Keratinocyte (primary cell): ENCODE results near the gene ANKRD9. TPM values are rescaled to one million over a fixed set of nuclear protein-coding genes. Genes with fewer than 3 reads are reported as not detected.

Source experiments
- DNase-seq: peaks from one replicate; pipeline ENCODE4 v3.0.0-alpha.2; 2011; ENCODE audit warnings: low read depth, missing footprints, low spot score
- FAIRE-seq: peaks from 2 replicates; lab custom pipeline; 2011; peaks lifted over from hg19 to GRCh38; lab: Jason Lieb, UNC
- H2AFZ ChIP-seq: 2 replicates; pipeline ENCODE4 v1.6.0; 2012; ENCODE audit warnings: low read length, control low read depth, inconsistent platforms; ENCODE audit not compliant: control insufficient read depth
- H3K27ac ChIP-seq: 2 replicates; pipeline ENCODE4 v1.5.1; 2011; ENCODE audit warnings: low read length; ENCODE audit not compliant: control insufficient read depth, insufficient read depth
- H3K27me3 ChIP-seq: 3 replicates; pipeline ENCODE4 v1.6.0; 2011; ENCODE audit warnings: low read length; ENCODE audit not compliant: control insufficient read depth, insufficient read depth; ENCODE audit errors: extremely low read depth
- H3K36me3 ChIP-seq, 2 experiments: 2 replicates in 1 of 2; 3 replicates in 1 of 2; pipeline ENCODE4 v1.5.1; 2011; ENCODE audit warnings: low read length in 2 of 2, mild to moderate bottlenecking in 1 of 2; ENCODE audit not compliant: control insufficient read depth in 2 of 2, insufficient read depth in 2 of 2; ENCODE audit errors: extremely low read depth in 1 of 2
- H3K4me1 ChIP-seq: 3 replicates; pipeline ENCODE4 v1.5.1; 2011; ENCODE audit warnings: low read length; ENCODE audit not compliant: control insufficient read depth, insufficient read depth; ENCODE audit errors: extremely low read depth
- H3K4me2 ChIP-seq: 3 replicates; pipeline ENCODE4 v1.6.0; 2011; ENCODE audit warnings: low read depth, low read length; ENCODE audit not compliant: control insufficient read depth, insufficient read depth; ENCODE audit errors: extremely low read depth
- H3K4me3 ChIP-seq, 3 experiments: fragments of 200-600 bp in 1 of 3; sonication (generic) in 1 of 3; 2 replicates in 2 of 3; 3 replicates in 1 of 3; pipeline ENCODE4 v1.5.1; 2011 to 2016; ENCODE audit warnings: low read length in 3 of 3, mild to moderate bottlenecking in 3 of 3, control low read depth in 2 of 3, inconsistent platforms in 1 of 3, low read depth in 1 of 3, mixed read lengths in 1 of 3, mixed run types in 1 of 3, moderate library complexity in 1 of 3; ENCODE audit not compliant: control insufficient read depth in 2 of 3, insufficient read depth in 2 of 3; ENCODE audit errors: extremely low read depth in 1 of 3
- H3K79me2 ChIP-seq: 2 replicates; pipeline ENCODE4 v1.6.0; 2012; ENCODE audit warnings: low read length; ENCODE audit not compliant: control insufficient read depth, insufficient read depth
- H3K9ac ChIP-seq: 3 replicates; pipeline ENCODE4 v1.6.0; 2011; ENCODE audit warnings: low read length; ENCODE audit not compliant: control insufficient read depth, insufficient read depth; ENCODE audit errors: extremely low read depth
- H3K9me1 ChIP-seq: 3 replicates; pipeline ENCODE4 v1.6.0; 2011; ENCODE audit warnings: low read length; ENCODE audit not compliant: control insufficient read depth, insufficient read depth; ENCODE audit errors: extremely low read depth
- H3K9me3 ChIP-seq: 2 replicates; pipeline ENCODE4 v1.5.1; 2012; ENCODE audit warnings: low read depth, low read length; ENCODE audit not compliant: control insufficient read depth
- H4K20me1 ChIP-seq: 3 replicates; pipeline ENCODE4 v1.6.0; 2011; ENCODE audit warnings: low read length; ENCODE audit not compliant: control insufficient read depth, insufficient read depth; ENCODE audit errors: extremely low read depth
- CTCF ChIP-seq, 3 experiments: IDR thresholded peaks in 1 of 3; conservative IDR thresholded peaks in 1 of 3; optimal IDR thresholded peaks in 1 of 3; 2 replicates in 2 of 3; 3 replicates in 1 of 3; pipeline versions ENCODE3 to v1.5.1; 2011; ENCODE audit warnings: low read length in 3 of 3, mild to moderate bottlenecking in 3 of 3, moderate library complexity in 2 of 3, control low read depth in 1 of 3, inconsistent platforms in 1 of 3; ENCODE audit not compliant: insufficient read depth in 2 of 3; ENCODE audit errors: extremely low read depth in 1 of 3
- EZH2 ChIP-seq: IDR thresholded peaks from one replicate; pipeline ENCODE4 v1.6.1; 2012; ENCODE audit warnings: inconsistent platforms, mild to moderate bottlenecking, low read length, moderate library complexity
- dilution Hi-C: fragments of 300-500 bp; cut with MboI; formaldehyde crosslinking; loops from one replicate; pipeline ENCODE4 v1.7.0; 2020; ENCODE audit warnings: low sequenced_read_pairs; ENCODE audit not compliant: extremely low pct_ligation_motif_present
- polyA plus RNA-seq, 5 experiments: library from polyadenylated mRNA; depleted of rRNA in 3 of 5; stranded (reverse) in 3 of 5; stranded (forward) in 1 of 5; unstranded in 1 of 5; fragments of >200 nt; gene quantifications; 1 replicate in 1 of 5; 2 replicates in 3 of 5; 3 replicates in 1 of 5; pipeline versions ENCODE4 v1.2.1 to v1.2.3, GENCODE V29; 2011 to 2012; ENCODE audit warnings: missing spikeins in 2 of 5, low read depth in 1 of 5, low replicate concordance in 1 of 5

Gene ANKRD9
- polyA plus RNA-seq, 1 donor (not counting 4 experiments of a cell fraction or from before 2014, with no cell fraction given), result 4.9 TPM

GRCh38 chr14:102538602-102539543, 29.3 kb upstream of the ANKRD9 start:
- FAIRE-seq (no peak), DNase-seq (no peak)
- Histone ChIP-seq H3K27ac (no peak overlapping the region), H3K27me3 (no peaks in the 10 kb centered on the region), H3K4me1 (peaks cover 8% of the 10 kb centered on the region), H3K9me3 (no peaks in the 10 kb centered on the region), H2AFZ (no peak overlapping the region), H3K79me2 (no peaks in the 10 kb centered on the region), H3K4me3 (no peak overlapping the region), H3K36me3 (no peaks in the 10 kb centered on the region), H3K4me2 (no peak overlapping the region), H3K9me1 (no peaks in the 10 kb centered on the region), H3K9ac (no peak overlapping the region), H4K20me1 (no peaks in the 10 kb centered on the region)
- TF ChIP-seq CTCF (optimal IDR thresholded peaks at IDR 0.05 in 1 of 3, IDR thresholded peaks at IDR 0.05 in 1 of 3, conservative IDR thresholded peaks at IDR 0.05 in 1 of 3; ENCODE audit: extremely low read depth in 1 of 3, insufficient read depth in 2 of 3, low read length in 3 of 3) (no peak), EZH2 (no peak)
- dilution Hi-C loops, result no loop called here

GRCh38 chr14:102537981-102538601, 28.5 kb upstream of the ANKRD9 start:
- no peaks in the 10 kb centered on the region for H3K27me3 ChIP-seq
- H3K4me3 ChIP-seq, result no peak overlapping the region
- dilution Hi-C loops, result no loop called here
- peaks cover 7% of the 10 kb centered on the region for H3K4me1 ChIP-seq
- no peaks in the 10 kb centered on the region for H3K9me3 ChIP-seq
- H2AFZ ChIP-seq, result no peak overlapping the region
- H3K4me2 ChIP-seq, result no peak overlapping the region
- no peak for FAIRE-seq
- no peaks in the 10 kb centered on the region for H3K9me1 ChIP-seq
- no peak overlapping the region for H3K9ac ChIP-seq
- no peak overlapping the region for H3K27ac ChIP-seq
- TF ChIP-seq EZH2, result no peak
- TF ChIP-seq CTCF (optimal IDR thresholded peaks at IDR 0.05 in 1 of 3, IDR thresholded peaks at IDR 0.05 in 1 of 3, conservative IDR thresholded peaks at IDR 0.05 in 1 of 3; ENCODE audit: extremely low read depth in 1 of 3, insufficient read depth in 2 of 3, low read length in 3 of 3), result no peak
- no peaks in the 10 kb centered on the region for H3K79me2 ChIP-seq
- DNase-seq, result no peak
- H3K36me3 ChIP-seq, result no peaks in the 10 kb centered on the region
- H4K20me1 ChIP-seq, result no peaks in the 10 kb centered on the region
